Measurements from ENCODE around the gene ACOT13.
"Not testable (repeated sequence)": the region's sequence is repeated elsewhere in the genome, so short reads cannot be mapped to it uniquely, and the experiment has no call there.

Gene ACOT13

DNA sequence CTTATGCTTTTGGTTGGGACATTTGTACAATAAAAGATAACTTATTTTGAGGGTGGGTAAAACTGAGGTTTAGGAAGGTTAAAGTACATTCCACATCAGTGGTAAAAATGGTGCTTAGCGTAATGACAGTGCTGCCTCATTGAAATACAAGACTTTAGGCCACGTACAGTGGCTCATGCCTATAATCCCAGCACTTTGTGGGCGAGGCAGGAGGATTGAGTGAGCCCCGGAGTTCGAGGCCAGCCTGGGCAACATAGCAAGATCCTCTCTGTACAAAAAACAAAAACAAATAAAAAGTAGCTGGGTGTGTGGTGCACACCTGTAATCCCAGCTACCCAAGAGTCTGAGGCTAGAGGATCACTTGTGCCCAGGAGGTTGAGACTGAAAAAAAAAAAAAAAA is 18.6 kb upstream of the ACOT13 start:
- TF ChIP-seq, protein P1, sequence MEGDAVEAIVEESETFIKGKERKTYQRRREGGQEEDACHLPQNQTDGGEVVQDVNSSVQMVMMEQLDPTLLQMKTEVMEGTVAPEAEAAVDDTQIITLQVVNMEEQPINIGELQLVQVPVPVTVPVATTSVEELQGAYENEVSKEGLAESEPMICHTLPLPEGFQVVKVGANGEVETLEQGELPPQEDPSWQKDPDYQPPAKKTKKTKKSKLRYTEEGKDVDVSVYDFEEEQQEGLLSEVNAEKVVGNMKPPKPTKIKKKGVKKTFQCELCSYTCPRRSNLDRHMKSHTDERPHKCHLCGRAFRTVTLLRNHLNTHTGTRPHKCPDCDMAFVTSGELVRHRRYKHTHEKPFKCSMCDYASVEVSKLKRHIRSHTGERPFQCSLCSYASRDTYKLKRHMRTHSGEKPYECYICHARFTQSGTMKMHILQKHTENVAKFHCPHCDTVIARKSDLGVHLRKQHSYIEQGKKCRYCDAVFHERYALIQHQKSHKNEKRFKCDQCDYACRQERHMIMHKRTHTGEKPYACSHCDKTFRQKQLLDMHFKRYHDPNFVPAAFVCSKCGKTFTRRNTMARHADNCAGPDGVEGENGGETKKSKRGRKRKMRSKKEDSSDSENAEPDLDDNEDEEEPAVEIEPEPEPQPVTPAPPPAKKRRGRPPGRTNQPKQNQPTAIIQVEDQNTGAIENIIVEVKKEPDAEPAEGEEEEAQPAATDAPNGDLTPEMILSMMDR (IDR thresholded peaks at IDR 0.05): no peak
- TF ChIP-seq ZFX (IDR thresholded peaks at IDR 0.05; ENCODE audit: borderline replicate concordance): no peak

DNA sequence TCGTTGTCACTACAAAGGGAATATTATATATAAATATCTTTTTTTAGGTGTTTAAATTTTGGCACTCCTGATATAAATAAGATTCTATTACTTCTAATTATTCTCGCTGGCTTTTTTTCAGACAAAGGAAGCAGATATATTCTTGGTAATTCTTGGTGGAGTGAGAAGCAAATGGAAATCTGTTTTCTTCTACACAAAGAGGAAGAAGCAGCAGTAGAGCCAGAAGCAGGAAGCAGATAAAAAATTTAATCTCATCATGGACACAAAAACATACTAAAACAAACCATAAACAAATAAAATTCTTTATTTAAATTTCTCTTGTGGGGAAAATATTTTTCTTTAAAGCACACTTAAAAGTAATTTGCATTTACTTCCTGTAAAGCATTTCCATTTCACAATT is 17.2 kb upstream of the ACOT13 start:
- no peak overlapping the region for H3K27ac ChIP-seq

More for the DNA sequence above, 18.6 kb upstream of the ACOT13 start:
- no peak overlapping the region for H3K27ac ChIP-seq

DNA sequence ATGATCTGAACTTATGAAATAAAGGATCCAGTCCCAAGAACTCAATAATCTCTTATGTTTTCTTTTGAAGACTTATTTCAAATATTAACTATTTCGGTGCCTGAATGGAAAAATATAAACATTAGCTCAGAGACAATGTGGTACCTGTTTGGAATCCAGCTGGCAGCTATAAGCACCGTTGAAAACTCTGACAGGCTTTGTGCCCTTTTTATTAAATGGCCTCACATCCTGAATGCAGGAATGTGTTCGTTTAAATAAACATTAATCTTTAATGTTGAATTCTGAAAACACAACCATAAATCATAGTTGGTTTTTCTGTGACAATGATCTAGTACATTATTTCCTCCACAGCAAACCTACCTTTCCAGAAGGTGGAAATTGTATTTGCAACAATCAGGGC is 16.5 kb upstream of the ACOT13 start:
- TF ChIP-seq, protein P1 (IDR thresholded peaks at IDR 0.05): no peak
- no peak for TF ChIP-seq ZFX (IDR thresholded peaks at IDR 0.05; ENCODE audit: borderline replicate concordance)
- no peak overlapping the region for H3K27ac ChIP-seq

More for the DNA sequence above, 17.2 kb upstream of the ACOT13 start:
- TF ChIP-seq, protein P1 (IDR thresholded peaks at IDR 0.05): no peak
- TF ChIP-seq ZFX (IDR thresholded peaks at IDR 0.05; ENCODE audit: borderline replicate concordance): no peak

DNA sequence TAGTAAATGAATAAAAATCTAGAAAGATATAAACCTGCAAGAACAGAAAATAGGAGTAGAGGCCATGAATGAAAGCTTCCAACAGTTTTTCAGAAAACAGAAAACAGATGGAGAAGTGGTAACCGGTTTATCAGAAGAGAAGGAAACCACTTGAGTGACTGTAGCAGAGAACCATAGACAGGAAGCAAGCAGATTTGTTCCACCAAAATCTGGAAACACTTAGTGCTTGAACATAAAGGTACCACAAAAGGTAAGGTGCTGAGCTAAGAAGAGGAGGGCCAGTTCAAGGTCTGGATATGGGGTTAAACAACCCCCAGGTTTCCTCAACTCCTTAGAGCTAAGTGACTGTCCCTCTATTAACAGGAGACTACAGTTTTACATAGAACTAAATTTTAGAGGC is 11.7 kb upstream of the ACOT13 start:
- TF ChIP-seq, protein P1 (IDR thresholded peaks at IDR 0.05): no peak
- no peak for TF ChIP-seq ZFX (IDR thresholded peaks at IDR 0.05; ENCODE audit: borderline replicate concordance)
- no peak overlapping the region for H3K27ac ChIP-seq

DNA sequence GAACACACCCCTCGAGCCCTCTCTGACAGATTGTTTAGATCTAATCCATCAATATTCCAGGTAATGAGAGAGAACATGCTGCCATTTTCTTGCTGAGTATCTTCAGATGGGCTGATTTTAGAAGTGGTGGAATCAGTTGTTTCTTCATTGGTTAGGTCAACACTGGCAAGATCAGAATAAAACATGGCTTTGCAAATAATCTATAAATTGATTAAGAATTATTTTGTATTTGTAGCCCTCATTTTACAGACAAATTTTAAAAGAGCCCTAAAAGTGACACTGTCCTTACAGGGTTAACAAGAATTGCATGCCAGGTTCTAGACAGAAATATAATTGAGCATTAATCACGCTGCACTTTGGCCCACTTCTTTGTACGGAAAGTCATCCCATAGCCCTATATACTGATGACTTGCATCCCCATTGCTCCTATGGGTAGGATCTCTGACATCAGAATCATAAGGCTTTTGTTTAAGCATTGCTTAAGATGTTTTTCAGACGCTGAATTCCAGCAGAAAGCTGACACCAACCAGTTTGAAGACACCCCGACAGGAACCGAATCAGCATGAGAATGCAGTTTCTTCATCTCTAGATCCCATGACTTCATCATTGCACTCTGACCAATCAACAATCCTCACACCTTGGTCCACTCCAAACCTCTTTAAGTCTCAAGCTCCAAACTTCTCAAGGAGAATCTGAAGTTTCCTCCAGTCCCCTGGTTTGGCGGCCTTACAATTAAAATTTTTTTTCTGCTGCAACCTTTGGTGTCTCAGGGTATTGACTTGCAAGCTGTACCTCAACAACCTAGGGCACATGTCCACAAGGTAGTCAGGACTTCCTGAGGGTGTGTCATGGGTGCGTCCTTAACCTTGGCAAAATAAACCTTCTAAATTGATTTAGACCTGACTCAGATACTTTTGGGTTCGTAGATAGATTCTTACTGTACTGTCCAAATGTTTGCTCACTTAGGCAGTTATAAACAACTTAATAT is 8.0 kb upstream of the ACOT13 start:
- no peak overlapping the region for H3K27ac ChIP-seq

DNA sequence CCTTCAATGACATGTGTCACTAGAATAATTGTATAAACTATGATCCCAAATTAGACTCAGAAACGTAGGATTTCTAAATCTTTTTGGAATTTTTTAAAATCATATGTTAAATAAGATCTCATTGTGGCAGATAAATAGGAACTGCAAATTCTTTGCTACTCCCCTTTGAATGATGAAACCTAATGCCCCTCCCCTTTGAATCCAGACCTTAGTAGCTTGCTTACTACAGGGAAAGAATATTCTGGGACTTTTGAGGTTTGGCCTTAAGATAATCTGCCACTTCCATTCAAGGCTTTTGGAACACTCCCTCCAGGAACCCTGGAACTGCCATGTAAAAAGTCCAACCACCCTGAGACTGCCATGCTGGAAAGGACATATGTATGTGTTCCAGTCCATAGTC is 7.3 kb upstream of the ACOT13 start:
- no peak overlapping the region for H3K27ac ChIP-seq
- TF ChIP-seq, protein P1 (IDR thresholded peaks at IDR 0.05): no peak
- no peak for TF ChIP-seq ZFX (IDR thresholded peaks at IDR 0.05; ENCODE audit: borderline replicate concordance)

More for the DNA sequence above, 8.0 kb upstream of the ACOT13 start:
- TF ChIP-seq ZFX (IDR thresholded peaks at IDR 0.05; ENCODE audit: borderline replicate concordance): no peak
- TF ChIP-seq, protein P1 (IDR thresholded peaks at IDR 0.05): no peak

DNA sequence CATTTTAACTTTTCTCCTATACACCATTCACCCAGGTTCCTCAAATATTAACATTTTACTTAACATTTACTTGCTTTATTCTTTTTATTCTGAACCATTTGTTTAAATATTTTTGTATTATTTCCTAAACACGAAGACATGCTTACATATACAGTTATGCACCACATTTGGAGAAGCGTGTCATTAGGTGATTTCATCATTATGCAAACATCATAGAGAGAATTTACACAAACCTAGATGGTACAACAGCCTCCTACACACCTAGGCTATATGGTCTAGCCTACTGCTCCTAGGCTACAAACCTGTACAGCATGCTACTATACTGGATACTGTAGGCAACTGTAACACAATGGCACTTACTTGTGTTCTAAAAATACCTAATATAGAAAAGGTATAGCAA is 6.8 kb upstream of the ACOT13 start:
- H3K27ac ChIP-seq: no peak overlapping the region
- no peak for TF ChIP-seq ZFX (IDR thresholded peaks at IDR 0.05; ENCODE audit: borderline replicate concordance)
- TF ChIP-seq, protein P1 (IDR thresholded peaks at IDR 0.05): no peak

DNA sequence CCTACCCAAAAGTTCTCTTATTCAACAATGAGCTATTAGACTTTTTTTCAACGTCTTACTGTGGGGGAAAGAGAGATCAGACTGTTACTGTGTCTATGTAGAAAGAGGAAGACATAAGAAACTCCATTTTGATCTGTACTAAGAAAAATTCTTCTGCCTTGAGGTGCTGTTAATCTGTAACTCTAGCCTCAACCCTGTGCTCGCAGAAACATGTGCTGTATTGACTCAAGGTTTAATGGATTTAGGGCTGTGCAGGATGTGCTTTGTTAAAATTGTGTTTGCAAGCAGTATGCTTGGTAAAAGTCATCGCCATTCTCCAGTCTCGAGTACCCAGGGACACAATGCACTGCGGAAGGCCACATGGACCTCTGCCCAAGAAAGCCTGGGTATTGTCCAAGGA is 5.1 kb upstream of the ACOT13 start:
- H3K27ac ChIP-seq: not testable (repeated sequence)

All from 22Rv1 (cell line).